ENCODE data around the gene CDK5. TPM values are rescaled to one million over a fixed set of nuclear protein-coding genes. Genes with fewer than 3 reads are reported as not detected.

CDK5 gene
- total RNA-seq, 3 donors from 2014 or later, result 8.3 to 12.4 (median 11.7) TPM

- H3K4me1 ChIP-seq (ENCODE audit: low read depth), result no peaks in the 10 kb centered on the region
- TF ChIP-seq, protein P1, sequence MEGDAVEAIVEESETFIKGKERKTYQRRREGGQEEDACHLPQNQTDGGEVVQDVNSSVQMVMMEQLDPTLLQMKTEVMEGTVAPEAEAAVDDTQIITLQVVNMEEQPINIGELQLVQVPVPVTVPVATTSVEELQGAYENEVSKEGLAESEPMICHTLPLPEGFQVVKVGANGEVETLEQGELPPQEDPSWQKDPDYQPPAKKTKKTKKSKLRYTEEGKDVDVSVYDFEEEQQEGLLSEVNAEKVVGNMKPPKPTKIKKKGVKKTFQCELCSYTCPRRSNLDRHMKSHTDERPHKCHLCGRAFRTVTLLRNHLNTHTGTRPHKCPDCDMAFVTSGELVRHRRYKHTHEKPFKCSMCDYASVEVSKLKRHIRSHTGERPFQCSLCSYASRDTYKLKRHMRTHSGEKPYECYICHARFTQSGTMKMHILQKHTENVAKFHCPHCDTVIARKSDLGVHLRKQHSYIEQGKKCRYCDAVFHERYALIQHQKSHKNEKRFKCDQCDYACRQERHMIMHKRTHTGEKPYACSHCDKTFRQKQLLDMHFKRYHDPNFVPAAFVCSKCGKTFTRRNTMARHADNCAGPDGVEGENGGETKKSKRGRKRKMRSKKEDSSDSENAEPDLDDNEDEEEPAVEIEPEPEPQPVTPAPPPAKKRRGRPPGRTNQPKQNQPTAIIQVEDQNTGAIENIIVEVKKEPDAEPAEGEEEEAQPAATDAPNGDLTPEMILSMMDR (IDR thresholded peaks at IDR 0.05), result no peak
- no peaks in the 10 kb centered on the region for H3K36me3 ChIP-seq (ENCODE audit: low read depth)
- DNase-seq, result no peak
- ATAC-seq, result no peak
- no peaks in the 10 kb centered on the region for H3K9me3 ChIP-seq
- intact Hi-C loops (cut with DNase I, micrococcal nuclease), result no loop called here
- no peak overlapping the region for H3K4me3 ChIP-seq
These were observed 43.2 kb upstream of the CDK5 start for GRCh38 chr7:151100921-151101320.

DNA sequence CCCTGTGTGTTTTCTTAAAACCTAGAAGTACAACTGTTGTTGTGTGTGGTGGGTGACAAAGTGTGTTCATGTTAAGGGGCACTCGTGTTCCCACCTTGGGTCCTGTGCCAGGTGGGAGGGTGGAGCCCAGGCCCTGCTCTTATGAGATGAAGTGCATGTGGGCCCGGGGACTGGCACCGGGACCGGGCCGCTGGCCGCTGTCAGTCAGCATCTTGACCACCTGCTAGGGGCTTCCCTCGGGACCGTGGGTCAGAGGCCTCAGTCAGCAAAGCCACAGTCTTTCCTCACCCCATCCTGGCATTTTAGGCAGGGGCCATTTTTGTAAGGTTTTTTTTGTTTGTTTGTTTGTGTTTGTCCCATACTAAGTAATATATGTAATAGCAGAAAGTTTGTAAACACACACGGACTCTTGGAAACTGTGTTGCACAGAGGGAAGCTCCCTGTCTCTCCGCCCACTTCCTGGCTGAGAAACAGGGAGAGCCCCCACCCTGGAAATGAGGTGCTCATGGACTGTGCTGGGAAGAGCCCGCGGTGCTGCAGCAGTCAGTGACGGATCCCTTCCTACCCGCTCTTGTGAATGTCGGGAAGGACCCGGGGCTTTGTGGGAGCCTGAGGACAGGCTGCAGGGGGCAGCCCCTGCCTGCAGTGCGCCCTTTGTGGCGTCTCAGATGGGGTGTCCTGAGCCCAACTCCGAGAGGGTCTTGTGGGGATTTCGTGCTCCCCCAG is 42.0 kb upstream of the CDK5 start:
- Histone ChIP-seq H3K4me3 (no peak overlapping the region), H3K4me1 (ENCODE audit: low read depth) (no peaks in the 10 kb centered on the region), H3K9me3 (no peaks in the 10 kb centered on the region), H3K36me3 (ENCODE audit: low read depth) (no peaks in the 10 kb centered on the region)
- intact Hi-C loops (cut with DNase I, micrococcal nuclease), result no loop called here
- DNase-seq (no peak), ATAC-seq (peak; percentile 29)
- TF ChIP-seq, protein P1 (IDR thresholded peaks at IDR 0.05), result no peak

DNA sequence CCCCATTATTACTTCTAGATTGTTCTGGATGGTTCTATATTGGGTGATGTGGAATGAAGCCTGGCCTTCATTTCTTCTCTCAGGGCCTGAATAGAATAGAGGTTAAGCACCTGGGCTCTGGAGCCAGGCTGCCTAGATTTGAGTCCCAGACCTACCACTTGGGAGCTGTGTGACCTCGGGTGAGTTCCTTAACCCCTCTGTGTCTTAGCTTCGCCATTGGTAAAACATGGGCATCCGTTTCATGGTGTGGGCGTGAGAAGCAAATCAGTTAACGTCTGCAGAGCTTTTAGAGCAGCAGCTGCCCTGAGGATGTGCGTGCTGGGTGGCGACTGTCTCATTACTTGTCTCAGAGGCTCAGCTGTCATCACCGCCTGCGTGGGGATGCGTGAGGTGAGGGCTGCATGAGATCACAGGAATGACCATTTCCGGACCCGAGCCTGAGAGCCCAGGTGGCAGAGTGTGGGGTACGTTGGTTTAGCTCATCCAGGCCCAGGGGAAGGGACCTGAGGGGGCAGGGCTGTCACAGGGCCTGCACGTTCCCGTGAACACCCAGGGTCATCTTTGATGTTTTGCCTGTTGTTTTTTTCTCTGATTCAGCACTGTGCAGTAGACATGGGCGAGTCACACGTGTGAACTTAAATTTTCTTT is 38.3 kb upstream of the CDK5 start:
- DNase-seq (no peak), ATAC-seq (no peak)
- intact Hi-C loops (cut with DNase I, micrococcal nuclease), result no loop called here
- Histone ChIP-seq H3K36me3 (ENCODE audit: low read depth) (no peaks in the 10 kb centered on the region), H3K4me3 (no peak overlapping the region), H3K4me1 (ENCODE audit: low read depth) (no peaks in the 10 kb centered on the region), H3K9me3 (no peaks in the 10 kb centered on the region)
- TF ChIP-seq, protein P1 (IDR thresholded peaks at IDR 0.05), result no peak

DNA sequence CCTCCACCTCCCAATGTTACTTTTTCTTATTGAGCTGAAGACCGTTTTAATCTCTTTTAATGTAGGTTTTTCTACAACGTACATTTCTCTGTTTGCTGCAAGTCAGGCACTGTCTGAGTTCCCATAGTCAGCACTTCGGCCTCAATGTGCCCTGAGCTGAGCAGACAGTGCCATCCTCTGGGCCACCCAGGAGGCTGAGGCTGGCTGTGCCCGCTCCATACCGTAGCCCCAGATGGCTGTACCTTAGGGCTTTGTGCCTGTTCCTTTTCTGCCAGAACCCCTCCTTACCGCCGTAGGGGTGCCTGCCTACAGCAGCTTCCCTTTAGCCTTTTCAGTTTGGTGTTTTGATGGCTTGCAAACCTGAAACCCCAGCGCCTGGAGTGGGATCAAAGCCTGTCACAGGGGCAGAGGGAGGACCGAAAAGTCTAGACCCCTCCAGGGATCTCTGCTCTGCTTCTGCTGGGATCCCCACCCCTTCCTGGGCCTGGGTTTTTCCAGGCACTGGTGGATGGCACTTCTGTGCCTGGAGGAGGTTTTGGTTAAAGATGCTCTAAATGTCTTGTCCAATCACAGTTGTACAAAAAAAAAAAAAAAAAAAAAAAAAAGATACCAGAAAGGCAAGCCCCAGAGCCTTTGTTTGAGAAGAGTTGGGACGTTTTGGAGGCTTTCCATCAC is 37.6 kb upstream of the CDK5 start:
- no peak overlapping the region for H3K4me3 ChIP-seq
- no peaks in the 10 kb centered on the region for H3K36me3 ChIP-seq (ENCODE audit: low read depth)
- no peaks in the 10 kb centered on the region for H3K4me1 ChIP-seq (ENCODE audit: low read depth)
- no peaks in the 10 kb centered on the region for H3K9me3 ChIP-seq
- DNase-seq, result no peak
- TF ChIP-seq, protein P1 (IDR thresholded peaks at IDR 0.05), result no peak
- intact Hi-C loops (cut with DNase I, micrococcal nuclease), result no loop called here
- ATAC-seq, result no peak

DNA sequence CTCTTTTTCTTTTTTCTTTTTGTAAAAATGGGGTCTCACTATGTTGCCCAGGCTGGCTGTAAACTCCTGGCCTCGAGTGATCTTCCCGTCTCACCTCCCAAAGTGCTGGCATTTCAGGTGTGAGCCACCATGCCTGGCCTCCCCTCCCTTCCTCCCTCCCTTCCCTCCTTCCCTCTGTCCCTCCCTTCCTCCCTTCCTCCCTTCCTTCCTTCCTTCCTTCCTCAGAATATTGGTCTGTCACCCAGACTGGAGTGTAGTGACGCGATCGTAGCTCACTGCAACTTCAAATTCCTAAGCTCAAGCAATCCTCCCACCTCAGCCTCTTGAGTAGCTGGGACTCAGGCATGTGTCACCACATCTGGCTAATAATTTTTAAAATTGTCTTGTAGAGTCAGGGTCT is 37.0 kb upstream of the CDK5 start:
- ATAC-seq (no peak), DNase-seq (no peak)
- TF ChIP-seq, protein P1 (IDR thresholded peaks at IDR 0.05), result no peak
- H3K4me1 ChIP-seq (ENCODE audit: low read depth), result peaks cover 3% of the 10 kb centered on the region
- intact Hi-C loops (cut with DNase I, micrococcal nuclease), result no loop called here
- no peaks in the 10 kb centered on the region for H3K36me3 ChIP-seq (ENCODE audit: low read depth)
- H3K4me3 ChIP-seq, result no peak overlapping the region
- no peaks in the 10 kb centered on the region for H3K9me3 ChIP-seq
